ENCODE data around the gene TNIP1. TPM values are rescaled to one million over a fixed set of nuclear protein-coding genes. Genes with fewer than 3 reads are reported as not detected.

TNIP1 gene
- total RNA-seq, 2 experiments from 2014 or later: 51.4 to 77.5 TPM

- Histone ChIP-seq H3K4me1 (ENCODE audit: insufficient read depth, low read length, poor library complexity, severe bottlenecking) (peaks cover 26% of the 10 kb centered on the region), H3K4me3 (ENCODE audit: low read depth, low read length, poor library complexity, severe bottlenecking) (no peak overlapping the region), H3K79me2 (ENCODE audit: insufficient read depth, low read depth, low read length) (no peaks in the 10 kb centered on the region), H3K9me2 (ENCODE audit: insufficient read depth, low read length) (no peaks in the 10 kb centered on the region), H2AFZ (ENCODE audit: low read length) (no peak overlapping the region), H3K9me3 (ENCODE audit: low read length) (no peaks in the 10 kb centered on the region), H4K20me1 (ENCODE audit: insufficient read depth, low read length) (no peaks in the 10 kb centered on the region), H3K36me3 (ENCODE audit: insufficient read depth, low read length) (peaks cover 70% of the 10 kb centered on the region), H3K27ac (ENCODE audit: low read depth, low read length, poor library complexity, severe bottlenecking) (no peak overlapping the region), H3K4me2 (ENCODE audit: low read length) (no peak overlapping the region)
- intact Hi-C loops (cut with micrococcal nuclease; ENCODE audit: unreplicated experiment): no loop called here
- ChIA-PET POLR2A (no interaction called here), CTCF (ENCODE audit: unreplicated experiment) (no interaction called here)
- TF ChIP-seq EZH2phosphoT487 (IDR thresholded peaks at IDR 0.05; ENCODE audit: borderline replicate concordance, low read depth, low read length): no peak
- TF ChIP-seq, protein P1, sequence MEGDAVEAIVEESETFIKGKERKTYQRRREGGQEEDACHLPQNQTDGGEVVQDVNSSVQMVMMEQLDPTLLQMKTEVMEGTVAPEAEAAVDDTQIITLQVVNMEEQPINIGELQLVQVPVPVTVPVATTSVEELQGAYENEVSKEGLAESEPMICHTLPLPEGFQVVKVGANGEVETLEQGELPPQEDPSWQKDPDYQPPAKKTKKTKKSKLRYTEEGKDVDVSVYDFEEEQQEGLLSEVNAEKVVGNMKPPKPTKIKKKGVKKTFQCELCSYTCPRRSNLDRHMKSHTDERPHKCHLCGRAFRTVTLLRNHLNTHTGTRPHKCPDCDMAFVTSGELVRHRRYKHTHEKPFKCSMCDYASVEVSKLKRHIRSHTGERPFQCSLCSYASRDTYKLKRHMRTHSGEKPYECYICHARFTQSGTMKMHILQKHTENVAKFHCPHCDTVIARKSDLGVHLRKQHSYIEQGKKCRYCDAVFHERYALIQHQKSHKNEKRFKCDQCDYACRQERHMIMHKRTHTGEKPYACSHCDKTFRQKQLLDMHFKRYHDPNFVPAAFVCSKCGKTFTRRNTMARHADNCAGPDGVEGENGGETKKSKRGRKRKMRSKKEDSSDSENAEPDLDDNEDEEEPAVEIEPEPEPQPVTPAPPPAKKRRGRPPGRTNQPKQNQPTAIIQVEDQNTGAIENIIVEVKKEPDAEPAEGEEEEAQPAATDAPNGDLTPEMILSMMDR (conservative IDR thresholded peaks at IDR 0.05; ENCODE audit: low read length): no peak
- no peak for DNase-seq (ENCODE audit: low spot score)
- BruUV-seq (replicated peaks): no TSS peak
Observed at GRCh38 chr5:151056379-151057325, 24.2 kb downstream of the TNIP1 start.

- H3K9me2 ChIP-seq (ENCODE audit: insufficient read depth, low read length): no peaks in the 10 kb centered on the region
- no peaks in the 10 kb centered on the region for H3K9me3 ChIP-seq (ENCODE audit: low read length)
- peaks cover 23% of the 10 kb centered on the region for H3K4me1 ChIP-seq (ENCODE audit: insufficient read depth, low read length, poor library complexity, severe bottlenecking)
- POLR2A ChIA-PET: no interaction called here
- no TSS peak for BruUV-seq (replicated peaks)
- DNase-seq (ENCODE audit: low spot score): no peak
- H3K36me3 ChIP-seq (ENCODE audit: insufficient read depth, low read length): peaks cover 67% of the 10 kb centered on the region
- intact Hi-C loops (cut with micrococcal nuclease; ENCODE audit: unreplicated experiment): no loop called here
- H2AFZ ChIP-seq (ENCODE audit: low read length): no peak overlapping the region
- TF ChIP-seq, protein P1 (conservative IDR thresholded peaks at IDR 0.05; ENCODE audit: low read length): no peak
- TF ChIP-seq EZH2phosphoT487 (IDR thresholded peaks at IDR 0.05; ENCODE audit: borderline replicate concordance, low read depth, low read length): no peak
- H3K27ac ChIP-seq (ENCODE audit: low read depth, low read length, poor library complexity, severe bottlenecking): no peak overlapping the region
- no peaks in the 10 kb centered on the region for H3K79me2 ChIP-seq (ENCODE audit: insufficient read depth, low read depth, low read length)
- CTCF ChIA-PET (ENCODE audit: unreplicated experiment): interaction anchor here (0.9 kb wide), 1 partner anchor 60 kb away, joined by 3 read pairs; no protein-coding TSS in a partner anchor
- no peak overlapping the region for H3K4me3 ChIP-seq (ENCODE audit: low read depth, low read length, poor library complexity, severe bottlenecking)
- H4K20me1 ChIP-seq (ENCODE audit: insufficient read depth, low read length): no peaks in the 10 kb centered on the region
- no peak overlapping the region for H3K4me2 ChIP-seq (ENCODE audit: low read length)
Observed at GRCh38 chr5:151055336-151055735, 25.5 kb downstream of the TNIP1 start.

GRCh38 chr5:151054709-151055108, 26.1 kb downstream of the TNIP1 start:
- POLR2A ChIA-PET: interaction anchor here (1.4 kb wide), 1 partner anchor 61 kb away, joined by 4 read pairs; no protein-coding TSS in a partner anchor
- CTCF ChIA-PET (ENCODE audit: unreplicated experiment): interaction anchor here (0.9 kb wide), 1 partner anchor 61 kb away, joined by 3 read pairs; no protein-coding TSS in a partner anchor
- no TSS peak for BruUV-seq (replicated peaks)
- no peak overlapping the region for H2AFZ ChIP-seq (ENCODE audit: low read length)
- H3K27ac ChIP-seq (ENCODE audit: low read depth, low read length, poor library complexity, severe bottlenecking): no peak overlapping the region
- no peaks in the 10 kb centered on the region for H4K20me1 ChIP-seq (ENCODE audit: insufficient read depth, low read length)
- DNase-seq (ENCODE audit: low spot score): no peak
- TF ChIP-seq, protein P1 (conservative IDR thresholded peaks at IDR 0.05; ENCODE audit: low read length): no peak
- H3K9me2 ChIP-seq (ENCODE audit: insufficient read depth, low read length): no peaks in the 10 kb centered on the region
- no peaks in the 10 kb centered on the region for H3K9me3 ChIP-seq (ENCODE audit: low read length)
- H3K4me1 ChIP-seq (ENCODE audit: insufficient read depth, low read length, poor library complexity, severe bottlenecking): peaks cover 16% of the 10 kb centered on the region
- H3K4me2 ChIP-seq (ENCODE audit: low read length): no peak overlapping the region
- no peaks in the 10 kb centered on the region for H3K79me2 ChIP-seq (ENCODE audit: insufficient read depth, low read depth, low read length)
- intact Hi-C loops (cut with micrococcal nuclease; ENCODE audit: unreplicated experiment): no loop called here
- peaks cover 62% of the 10 kb centered on the region for H3K36me3 ChIP-seq (ENCODE audit: insufficient read depth, low read length)
- H3K4me3 ChIP-seq (ENCODE audit: low read depth, low read length, poor library complexity, severe bottlenecking): no peak overlapping the region
